Measurements from ENCODE around the gene ATF6. TPM values are rescaled to one million over a fixed set of nuclear protein-coding genes. Genes with fewer than 3 reads are reported as not detected.

Gene ATF6
- polyA plus RNA-seq, 3 donors: 29.8 to 33.8 (median 30.1) TPM

- no peak for DNase-seq (ENCODE audit: extremely low read depth in 1 of 11, low read depth in 9 of 11, low spot score in 4 of 11)
These were observed 141.1 kb downstream of the ATF6 start for GRCh38 chr1:161907265-161907664.

- DNase-seq (ENCODE audit: extremely low read depth in 1 of 11, low read depth in 9 of 11, low spot score in 4 of 11): no peak
These were observed 142.1 kb downstream of the ATF6 start for GRCh38 chr1:161908264-161908663.

GRCh38 chr1:161910604-161911003 is 144.5 kb downstream of the ATF6 start:
- DNase-seq (ENCODE audit: extremely low read depth in 1 of 11, low read depth in 9 of 11, low spot score in 4 of 11): no peak

- DNase-seq (ENCODE audit: extremely low read depth in 1 of 11, low read depth in 9 of 11, low spot score in 4 of 11): no peak
These were observed 147.5 kb downstream of the ATF6 start for GRCh38 chr1:161913482-161914140.

GRCh38 chr1:161914595-161914994 is 148.5 kb downstream of the ATF6 start:
- DNase-seq (ENCODE audit: extremely low read depth in 1 of 11, low read depth in 9 of 11, low spot score in 4 of 11): no peak

GRCh38 chr1:161915051-161915503 is 149.0 kb downstream of the ATF6 start:
- no peak for DNase-seq (ENCODE audit: extremely low read depth in 1 of 11, low read depth in 9 of 11, low spot score in 4 of 11)

GRCh38 chr1:161915978-161916377 is 149.9 kb downstream of the ATF6 start:
- DNase-seq (ENCODE audit: extremely low read depth in 1 of 11, low read depth in 9 of 11, low spot score in 4 of 11): no peak

- no peak for DNase-seq (ENCODE audit: extremely low read depth in 1 of 11, low read depth in 9 of 11, low spot score in 4 of 11)
These were observed 153.1 kb downstream of the ATF6 start for GRCh38 chr1:161919229-161919628.

- DNase-seq (ENCODE audit: extremely low read depth in 1 of 11, low read depth in 9 of 11, low spot score in 4 of 11): no peak
These were observed 155.4 kb downstream of the ATF6 start for GRCh38 chr1:161921491-161921890.

- DNase-seq (ENCODE audit: extremely low read depth in 1 of 11, low read depth in 9 of 11, low spot score in 4 of 11): no peak
These were observed 155.9 kb downstream of the ATF6 start for GRCh38 chr1:161921990-161922389.

GRCh38 chr1:161928056-161928455 is 161.9 kb downstream of the ATF6 start:
- no peak for DNase-seq (ENCODE audit: extremely low read depth in 1 of 11, low read depth in 9 of 11, low spot score in 4 of 11)

- no peak for DNase-seq (ENCODE audit: extremely low read depth in 1 of 11, low read depth in 9 of 11, low spot score in 4 of 11)
These were observed 163.0 kb downstream of the ATF6 start for GRCh38 chr1:161929137-161929536.

- no peak for DNase-seq (ENCODE audit: extremely low read depth in 1 of 11, low read depth in 9 of 11, low spot score in 4 of 11)
These were observed 163.9 kb downstream of the ATF6 start for GRCh38 chr1:161930064-161930463.

- DNase-seq (ENCODE audit: extremely low read depth in 1 of 11, low read depth in 9 of 11, low spot score in 4 of 11): no peak
These were observed 166.5 kb downstream of the ATF6 start for GRCh38 chr1:161932668-161933067.

- DNase-seq (ENCODE audit: extremely low read depth in 1 of 11, low read depth in 9 of 11, low spot score in 4 of 11): no peak
These were observed 167.8 kb downstream of the ATF6 start for GRCh38 chr1:161933592-161934588.

GRCh38 chr1:161935264-161935663 is 169.1 kb downstream of the ATF6 start:
- DNase-seq (ENCODE audit: extremely low read depth in 1 of 11, low read depth in 9 of 11, low spot score in 4 of 11): no peak

- DNase-seq (ENCODE audit: extremely low read depth in 1 of 11, low read depth in 9 of 11, low spot score in 4 of 11): no peak
These were observed 170.7 kb downstream of the ATF6 start for GRCh38 chr1:161936786-161937185.

- DNase-seq (ENCODE audit: extremely low read depth in 1 of 11, low read depth in 9 of 11, low spot score in 4 of 11): no peak
These were observed 174.9 kb downstream of the ATF6 start for GRCh38 chr1:161940866-161941591.

- no peak for DNase-seq (ENCODE audit: extremely low read depth in 1 of 11, low read depth in 9 of 11, low spot score in 4 of 11)
These were observed 175.8 kb downstream of the ATF6 start for GRCh38 chr1:161941726-161942436.

Data from renal cortex interstitium (tissue), 11 donors.